ENCODE measurements around the gene ARHGAP15. TPM values are rescaled to one million over a fixed set of nuclear protein-coding genes. Genes with fewer than 3 reads are reported as not detected.

Gene ARHGAP15
- total RNA-seq, 1 experiment from 2014 or later, result 0.41 TPM

- H3K36me3 ChIP-seq (ENCODE audit: control insufficient read depth, insufficient read depth, low read length), result no peaks in the 10 kb centered on the region
- ATAC-seq (no peak), DNase-seq (ENCODE audit: low read depth, low spot score) (no peak)
- no peak overlapping the region for H3K27ac ChIP-seq (ENCODE audit: low read length)
- H3K9me3 ChIP-seq (ENCODE audit: control insufficient read depth, insufficient read depth, low read depth, low read length), result no peaks in the 10 kb centered on the region
- in situ Hi-C loops (cut with HindIII; ENCODE audit: low pct_unique_long_range_greater_than_20kb, low sequenced_read_pairs), result no loop called here
- ChIA-PET CTCF (no interaction called here), POLR2A (no interaction called here)
- TF ChIP-seq POLR2AphosphoS5 (IDR thresholded peaks at IDR 0.05; ENCODE audit: low read depth, low read length), result no peak
- intact Hi-C loops (cut with micrococcal nuclease; ENCODE audit: unreplicated experiment), result no loop called here
- H3K4me3 ChIP-seq (ENCODE audit: low read depth in 2 of 2, low read length in 2 of 2), result no peak overlapping the region
- H3K27me3 ChIP-seq (ENCODE audit: control insufficient read depth, insufficient read depth, low read length), result no peaks in the 10 kb centered on the region
- H3K4me1 ChIP-seq (ENCODE audit: control insufficient read depth, insufficient read depth, low read length), result no peaks in the 10 kb centered on the region
- no TSS peak for BruUV-seq (replicated peaks)
These were observed 672.3 kb downstream of the ARHGAP15 start for GRCh38 chr2:143801561-143801960.

GRCh38 chr2:143802242-143802641 lies 673.0 kb downstream of the ARHGAP15 start:
- in situ Hi-C loops (cut with HindIII; ENCODE audit: low pct_unique_long_range_greater_than_20kb, low sequenced_read_pairs), result no loop called here
- ATAC-seq (no peak), DNase-seq (ENCODE audit: low read depth, low spot score) (no peak)
- BruUV-seq (replicated peaks), result no TSS peak
- Histone ChIP-seq H3K4me1 (ENCODE audit: control insufficient read depth, insufficient read depth, low read length) (no peaks in the 10 kb centered on the region), H3K27me3 (ENCODE audit: control insufficient read depth, insufficient read depth, low read length) (no peaks in the 10 kb centered on the region), H3K4me3 (ENCODE audit: low read depth in 2 of 2, low read length in 2 of 2) (no peak overlapping the region), H3K27ac (ENCODE audit: low read length) (no peak overlapping the region), H3K9me3 (ENCODE audit: control insufficient read depth, insufficient read depth, low read depth, low read length) (no peaks in the 10 kb centered on the region), H3K36me3 (ENCODE audit: control insufficient read depth, insufficient read depth, low read length) (no peaks in the 10 kb centered on the region)
- intact Hi-C loops (cut with micrococcal nuclease; ENCODE audit: unreplicated experiment), result no loop called here
- TF ChIP-seq TCF7L2 (IDR thresholded peaks at IDR 0.05; ENCODE audit: low read depth, low read length) (no peak), POLR2AphosphoS5 (IDR thresholded peaks at IDR 0.05; ENCODE audit: low read depth, low read length) (no peak), REST (IDR thresholded peaks at IDR 0.05; ENCODE audit: insufficient read depth in 1 of 2, low read depth in 2 of 2, low read length in 1 of 2) (no peak), SIN3A (IDR thresholded peaks at IDR 0.05; ENCODE audit: borderline replicate concordance, insufficient read depth, low read depth, low read length) (no peak), CTCF (IDR thresholded peaks at IDR 0.05) (no peak)
- POLR2A ChIA-PET, result no interaction called here
- CTCF ChIA-PET, result no interaction called here

- H3K27ac ChIP-seq (ENCODE audit: low read length), result no peak overlapping the region
- DNase-seq (ENCODE audit: low read depth, low spot score) (no peak), ATAC-seq (no peak)
- no peaks in the 10 kb centered on the region for H3K36me3 ChIP-seq (ENCODE audit: control insufficient read depth, insufficient read depth, low read length)
- ChIA-PET POLR2A (interaction anchor here (0.7 kb wide), 1 partner anchor 569 kb away, joined by 6 read pairs; no protein-coding TSS in a partner anchor), CTCF (no interaction called here)
- intact Hi-C loops (cut with micrococcal nuclease; ENCODE audit: unreplicated experiment) (no loop called here), in situ Hi-C loops (cut with HindIII; ENCODE audit: low pct_unique_long_range_greater_than_20kb, low sequenced_read_pairs) (no loop called here)
- no peaks in the 10 kb centered on the region for H3K4me1 ChIP-seq (ENCODE audit: control insufficient read depth, insufficient read depth, low read length)
- no peak for TF ChIP-seq TCF7L2 (IDR thresholded peaks at IDR 0.05; ENCODE audit: low read depth, low read length)
- TF ChIP-seq CTCF (IDR thresholded peaks at IDR 0.05), result no peak
- no peak for TF ChIP-seq SIN3A (IDR thresholded peaks at IDR 0.05; ENCODE audit: borderline replicate concordance, insufficient read depth, low read depth, low read length)
- no peak for TF ChIP-seq REST (IDR thresholded peaks at IDR 0.05; ENCODE audit: insufficient read depth in 1 of 2, low read depth in 2 of 2, low read length in 1 of 2)
- TF ChIP-seq POLR2AphosphoS5 (IDR thresholded peaks at IDR 0.05; ENCODE audit: low read depth, low read length), result no peak
- H3K9me3 ChIP-seq (ENCODE audit: control insufficient read depth, insufficient read depth, low read depth, low read length), result no peaks in the 10 kb centered on the region
- H3K4me3 ChIP-seq (ENCODE audit: low read depth in 2 of 2, low read length in 2 of 2), result no peak overlapping the region
- H3K27me3 ChIP-seq (ENCODE audit: control insufficient read depth, insufficient read depth, low read length), result no peaks in the 10 kb centered on the region
- BruUV-seq (replicated peaks), result no TSS peak
These were observed 673.8 kb downstream of the ARHGAP15 start for GRCh38 chr2:143802871-143803650.
